GM20000 (cell line): ENCODE results near the gene RALGAPA2.

Experiments used
- DNase-seq: peaks from one replicate; pipeline ENCODE4 v3.0.0; 2012; ENCODE audit warnings: low spot score
- TF ChIP-seq, protein P1 (sequence below): IDR thresholded peaks from 2 replicates; pipeline ENCODE4 v1.5.1; 2012; ENCODE audit warnings: mild to moderate bottlenecking, control low read depth; ENCODE audit errors: extremely low read depth, missing control alignments

Gene RALGAPA2

DNA sequence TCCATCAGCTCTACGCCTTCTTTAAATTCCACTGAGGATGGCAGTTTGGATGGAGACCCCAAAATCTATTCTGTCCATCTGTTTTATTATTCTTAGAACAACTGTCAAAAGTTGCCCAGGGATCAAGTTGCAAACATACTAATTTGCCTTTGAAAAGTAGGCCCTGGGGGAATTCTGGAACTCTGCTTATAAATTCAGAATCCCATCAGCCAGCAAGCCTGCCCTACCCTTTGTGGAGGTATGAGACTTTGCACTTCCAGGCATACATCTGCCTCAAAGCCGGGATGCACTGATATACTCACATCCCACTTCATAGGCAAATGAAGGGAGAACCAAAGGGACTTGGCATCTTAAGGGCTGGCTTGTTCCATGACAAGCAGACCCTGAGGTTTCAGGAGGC, 250.9 kb downstream of the RALGAPA2 start:
- TF ChIP-seq, protein P1, sequence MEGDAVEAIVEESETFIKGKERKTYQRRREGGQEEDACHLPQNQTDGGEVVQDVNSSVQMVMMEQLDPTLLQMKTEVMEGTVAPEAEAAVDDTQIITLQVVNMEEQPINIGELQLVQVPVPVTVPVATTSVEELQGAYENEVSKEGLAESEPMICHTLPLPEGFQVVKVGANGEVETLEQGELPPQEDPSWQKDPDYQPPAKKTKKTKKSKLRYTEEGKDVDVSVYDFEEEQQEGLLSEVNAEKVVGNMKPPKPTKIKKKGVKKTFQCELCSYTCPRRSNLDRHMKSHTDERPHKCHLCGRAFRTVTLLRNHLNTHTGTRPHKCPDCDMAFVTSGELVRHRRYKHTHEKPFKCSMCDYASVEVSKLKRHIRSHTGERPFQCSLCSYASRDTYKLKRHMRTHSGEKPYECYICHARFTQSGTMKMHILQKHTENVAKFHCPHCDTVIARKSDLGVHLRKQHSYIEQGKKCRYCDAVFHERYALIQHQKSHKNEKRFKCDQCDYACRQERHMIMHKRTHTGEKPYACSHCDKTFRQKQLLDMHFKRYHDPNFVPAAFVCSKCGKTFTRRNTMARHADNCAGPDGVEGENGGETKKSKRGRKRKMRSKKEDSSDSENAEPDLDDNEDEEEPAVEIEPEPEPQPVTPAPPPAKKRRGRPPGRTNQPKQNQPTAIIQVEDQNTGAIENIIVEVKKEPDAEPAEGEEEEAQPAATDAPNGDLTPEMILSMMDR = no peak

DNA sequence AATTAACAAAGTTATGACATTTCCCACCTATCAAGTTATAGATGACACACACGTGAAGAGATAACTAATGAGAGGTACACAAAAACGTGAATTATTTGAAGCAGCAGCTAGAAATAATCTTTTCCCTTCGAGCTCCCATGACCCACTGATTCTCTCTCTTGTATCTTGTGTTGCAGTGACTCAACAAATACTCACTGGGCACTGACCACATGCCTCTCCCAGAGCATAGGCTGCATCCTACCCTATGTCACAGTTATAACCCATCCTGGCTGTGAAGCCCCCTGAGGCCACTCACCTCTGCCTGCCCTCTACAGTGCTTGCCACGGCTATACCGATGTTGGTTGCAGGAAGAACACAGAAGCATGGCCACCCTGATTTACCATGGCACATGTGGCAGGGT, 252.7 kb downstream of the RALGAPA2 start:
- TF ChIP-seq, protein P1 = no peak
- DNase-seq = no peak

More for the DNA sequence above, 250.9 kb downstream of the RALGAPA2 start:
- DNase-seq = no peak

DNA sequence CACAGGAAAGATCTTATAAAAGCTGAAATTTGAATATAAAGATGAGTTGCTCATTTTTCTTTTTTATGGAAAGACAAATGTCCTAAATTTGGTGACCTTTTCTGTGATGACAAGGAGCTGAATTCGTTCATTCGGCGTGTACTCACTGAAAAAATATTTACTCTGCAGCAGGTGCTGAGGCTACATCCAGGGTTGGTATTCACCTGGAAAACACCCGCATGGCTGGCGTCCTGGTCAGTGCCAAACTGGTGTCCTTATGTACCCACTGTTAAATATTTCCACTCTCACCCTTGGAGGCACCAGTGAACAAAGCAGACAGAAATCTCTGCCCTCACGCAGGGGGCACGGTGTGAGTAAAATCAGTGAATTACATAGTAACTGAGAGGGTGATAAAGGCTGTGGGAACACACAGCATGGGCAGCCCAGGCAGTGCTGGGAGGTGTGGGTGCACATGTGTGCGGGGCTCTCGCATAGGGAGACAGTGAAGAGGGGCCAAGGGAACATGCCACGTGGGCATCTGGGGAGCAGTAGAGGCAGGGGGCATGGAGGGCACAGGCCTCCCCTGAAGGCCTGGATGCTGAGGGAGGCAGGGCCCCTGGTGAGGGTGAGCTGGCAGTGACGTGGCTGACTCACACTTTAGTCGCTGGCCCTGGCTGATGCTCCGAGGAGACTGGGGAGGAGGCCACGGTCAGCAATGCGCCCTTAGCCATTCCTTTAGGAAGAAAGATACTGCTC, 254.9 kb downstream of the RALGAPA2 start:
- no peak for DNase-seq
- TF ChIP-seq, protein P1 = no peak

DNA sequence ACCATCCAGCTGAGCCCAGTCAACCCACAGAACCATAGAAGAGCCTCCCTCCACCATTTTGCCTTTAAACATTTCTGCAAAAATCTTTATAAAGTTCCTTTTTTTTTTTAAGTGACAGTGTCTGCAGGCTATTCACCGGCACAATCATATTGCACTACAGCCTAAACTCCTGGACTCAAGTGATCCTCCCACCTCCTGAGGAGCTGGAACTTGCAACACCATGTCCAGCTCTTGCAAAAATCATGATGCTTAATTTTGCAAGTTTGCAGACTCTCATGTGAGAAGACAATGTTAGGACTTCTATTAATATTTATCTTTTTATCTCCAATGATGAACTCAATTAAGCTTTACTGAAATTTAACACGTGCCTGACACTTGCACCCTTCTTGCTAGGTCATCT, 255.7 kb downstream of the RALGAPA2 start:
- TF ChIP-seq, protein P1 = no peak
- DNase-seq = no peak

DNA sequence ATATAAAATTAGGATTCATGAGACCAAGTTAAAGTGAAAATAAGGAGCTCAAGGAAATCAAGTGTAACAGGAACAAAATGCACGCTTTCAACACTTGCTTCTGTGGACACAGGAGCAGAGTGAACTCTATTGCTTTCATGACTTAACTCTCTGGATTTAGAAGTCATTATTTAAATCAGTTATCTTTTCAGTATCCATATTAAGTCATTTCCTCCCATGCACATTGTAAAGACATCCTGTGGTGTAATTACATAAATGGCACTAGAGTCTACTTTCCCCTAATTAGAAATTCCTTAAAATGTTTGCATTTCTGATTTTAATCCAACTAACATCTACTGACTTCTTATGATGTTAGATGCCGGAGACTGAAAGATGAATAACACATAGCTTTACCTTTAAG, 256.5 kb downstream of the RALGAPA2 start:
- TF ChIP-seq, protein P1 = no peak
- DNase-seq = peak; percentile 23

DNA sequence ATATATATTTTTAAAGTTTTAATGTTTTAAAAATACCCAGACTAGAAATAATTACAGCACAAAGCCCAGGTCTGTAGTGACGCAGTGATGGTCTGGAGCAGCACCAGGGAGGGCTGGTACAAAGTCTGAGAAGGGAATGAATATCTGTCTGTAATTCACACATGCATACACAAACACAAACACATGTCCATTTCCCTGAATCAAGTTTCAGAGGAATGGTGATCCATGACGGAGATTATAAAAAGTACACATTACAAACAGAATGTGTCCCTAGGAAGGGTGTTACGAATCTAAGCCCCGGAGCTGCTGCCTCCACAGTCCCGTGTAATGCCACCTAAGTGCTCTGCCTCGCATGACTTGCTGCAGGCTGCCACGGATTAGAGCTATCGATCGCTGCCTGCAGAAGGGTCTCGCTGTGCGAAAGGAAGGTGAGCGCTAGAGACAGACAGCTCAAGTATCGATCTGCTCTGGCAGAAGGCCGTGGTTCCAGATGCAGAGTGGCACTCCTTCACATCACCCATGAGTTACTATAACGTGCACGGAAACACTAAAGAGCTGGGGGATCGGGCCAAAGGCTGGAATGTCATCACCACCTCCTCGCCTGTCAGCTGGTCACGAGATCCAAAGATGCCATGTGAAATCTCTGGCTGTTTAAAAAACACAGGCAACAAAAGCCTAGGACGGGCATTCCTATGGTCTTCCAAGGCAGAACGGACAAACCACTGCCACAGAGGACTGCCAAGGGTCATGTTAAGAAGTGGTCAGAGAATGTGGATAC, 257.4 kb downstream of the RALGAPA2 start:
- no peak for DNase-seq
- TF ChIP-seq, protein P1 = no peak

DNA sequence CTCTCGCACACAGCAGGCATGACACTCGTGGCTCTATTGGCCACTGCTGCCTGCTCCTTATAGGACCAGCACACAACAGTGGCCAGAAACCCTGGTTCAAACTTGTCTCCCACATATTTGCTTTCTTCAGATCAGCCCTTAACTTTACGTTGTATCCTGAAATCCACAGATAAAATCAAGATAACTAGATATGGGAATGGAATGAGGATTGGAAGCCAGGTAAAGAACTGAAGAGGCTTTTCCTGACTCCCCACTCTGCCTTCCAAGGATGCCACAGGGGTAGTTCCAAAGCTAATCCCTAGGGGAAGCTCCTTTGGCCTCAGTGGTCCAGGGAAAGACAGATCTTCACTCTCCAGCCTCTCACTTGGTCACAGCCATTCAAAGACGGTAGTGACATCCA, 258.1 kb downstream of the RALGAPA2 start:
- no peak for DNase-seq
- TF ChIP-seq, protein P1 = no peak
